Chondrocyte (in vitro differentiated cells): ENCODE results near the gene TJP2. TPM values are rescaled to one million over a fixed set of nuclear protein-coding genes. Genes with fewer than 3 reads are reported as not detected.
A peak's percentile ranks its signal among the peaks of the same experiment; 100 is the strongest.

ENCODE experiments used
- DNase-seq: peaks from one replicate; pipeline ENCODE4 v3.0.0; 2021; ENCODE audit warnings: mixed read lengths, low spot score
- H3K27ac Mint-ChIP-seq: one replicate; pipeline ENCODE4 v1.8.0; 2021; ENCODE audit warnings: mild to moderate bottlenecking, moderate library complexity, mixed read lengths; ENCODE audit not compliant: unreplicated experiment
- H3K27me3 Mint-ChIP-seq: 2 replicates; pipeline ENCODE4 v1.8.0; 2021; ENCODE audit warnings: low read depth, mixed read lengths
- H3K36me3 Mint-ChIP-seq: 2 replicates; pipeline ENCODE4 v1.8.0; 2021; ENCODE audit warnings: low read depth, mixed read lengths
- H3K4me1 Mint-ChIP-seq: 2 replicates; pipeline ENCODE4 v1.8.0; 2021; ENCODE audit warnings: low read depth, mild to moderate bottlenecking, mixed read lengths
- H3K4me3 Mint-ChIP-seq: one replicate; pipeline ENCODE4 v1.8.0; 2021; ENCODE audit warnings: mild to moderate bottlenecking, moderate library complexity, mixed read lengths; ENCODE audit not compliant: unreplicated experiment
- H3K9me3 Mint-ChIP-seq: 2 replicates; pipeline ENCODE4 v1.8.0; 2021; ENCODE audit warnings: low read depth, mixed read lengths
- total RNA-seq: library from RNA; stranded (reverse); gene quantifications from 3 replicates; pipeline ENCODE4 v1.2.1, GENCODE V29; 2021
- TF ChIP-seq, protein P1 (sequence below): fragments of 200-600 bp; sonication (generic); IDR thresholded peaks from 2 replicates; pipeline ENCODE4 v1.5.0; 2021; ENCODE audit warnings: antibody characterized with exemption, mild to moderate bottlenecking, moderate library complexity

The TJP2 gene
- total RNA-seq, 1 donor from 2014 or later = 50.6 TPM

DNA sequence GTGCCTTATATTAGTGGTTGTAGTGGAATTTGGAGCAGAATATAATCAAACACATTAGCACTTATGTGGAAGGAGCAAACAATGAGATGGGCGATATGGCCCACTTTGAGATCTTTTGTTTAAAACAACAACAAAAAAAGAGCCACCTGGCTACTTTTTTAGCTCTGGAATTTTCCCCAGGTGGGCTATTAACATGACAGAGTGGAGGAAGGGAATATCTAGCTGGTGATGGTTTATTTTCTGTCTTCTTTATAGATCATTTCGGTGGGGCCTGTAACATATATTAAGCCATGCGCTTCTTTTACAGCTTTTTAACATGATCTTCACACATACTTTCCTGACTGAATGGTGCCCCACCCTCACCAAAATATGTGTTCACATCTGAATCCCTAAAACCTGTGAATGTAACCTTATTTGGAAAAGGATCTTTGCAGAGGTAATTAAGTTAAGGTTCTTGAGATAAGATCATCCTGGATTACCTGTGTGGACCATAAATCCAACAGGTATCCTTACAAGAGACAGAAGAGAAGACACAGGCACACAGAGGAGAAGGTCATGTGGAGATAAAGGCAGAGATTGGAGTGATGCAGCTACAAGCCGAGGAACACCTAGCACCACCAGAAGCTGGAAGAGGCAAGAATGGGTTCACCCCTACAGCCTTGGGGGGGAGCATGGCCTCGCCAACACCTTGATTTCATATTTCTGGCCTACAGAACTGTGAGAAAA lies 134.3 kb downstream of the TJP2 start:
- Mint-ChIP-seq H3K4me3 (no peak overlapping the region), H3K27ac (peak overlapping the region; percentile 86)

DNA sequence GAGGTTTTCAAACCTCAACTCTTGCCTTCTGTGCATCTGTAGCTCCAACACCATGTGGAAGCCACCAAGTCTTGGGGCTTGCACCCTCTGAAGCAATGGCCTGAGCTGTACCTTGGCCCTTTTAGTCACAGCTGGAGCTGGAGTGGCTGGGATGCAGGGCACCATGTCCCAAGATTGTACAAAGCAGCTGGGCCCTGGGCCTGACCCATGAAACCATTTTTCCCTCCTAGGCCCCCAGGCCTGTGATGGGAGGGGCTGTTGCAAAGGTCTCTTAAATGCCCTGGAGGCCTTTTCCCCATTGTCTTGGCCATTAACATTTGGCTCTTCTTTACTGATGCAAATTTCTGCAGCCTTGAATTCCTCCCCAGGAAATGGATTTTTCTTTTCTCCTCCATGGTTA lies 139.1 kb downstream of the TJP2 start:
- Mint-ChIP-seq H3K27ac (no peak overlapping the region), H3K9me3 (peaks cover 10% of the 10 kb centered on the region), H3K36me3 (peaks cover 7% of the 10 kb centered on the region), H3K4me1 (peaks cover 14% of the 10 kb centered on the region), H3K4me3 (no peak overlapping the region), H3K27me3 (peaks cover 10% of the 10 kb centered on the region)
- TF ChIP-seq, protein P1, sequence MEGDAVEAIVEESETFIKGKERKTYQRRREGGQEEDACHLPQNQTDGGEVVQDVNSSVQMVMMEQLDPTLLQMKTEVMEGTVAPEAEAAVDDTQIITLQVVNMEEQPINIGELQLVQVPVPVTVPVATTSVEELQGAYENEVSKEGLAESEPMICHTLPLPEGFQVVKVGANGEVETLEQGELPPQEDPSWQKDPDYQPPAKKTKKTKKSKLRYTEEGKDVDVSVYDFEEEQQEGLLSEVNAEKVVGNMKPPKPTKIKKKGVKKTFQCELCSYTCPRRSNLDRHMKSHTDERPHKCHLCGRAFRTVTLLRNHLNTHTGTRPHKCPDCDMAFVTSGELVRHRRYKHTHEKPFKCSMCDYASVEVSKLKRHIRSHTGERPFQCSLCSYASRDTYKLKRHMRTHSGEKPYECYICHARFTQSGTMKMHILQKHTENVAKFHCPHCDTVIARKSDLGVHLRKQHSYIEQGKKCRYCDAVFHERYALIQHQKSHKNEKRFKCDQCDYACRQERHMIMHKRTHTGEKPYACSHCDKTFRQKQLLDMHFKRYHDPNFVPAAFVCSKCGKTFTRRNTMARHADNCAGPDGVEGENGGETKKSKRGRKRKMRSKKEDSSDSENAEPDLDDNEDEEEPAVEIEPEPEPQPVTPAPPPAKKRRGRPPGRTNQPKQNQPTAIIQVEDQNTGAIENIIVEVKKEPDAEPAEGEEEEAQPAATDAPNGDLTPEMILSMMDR = no peak
- DNase-seq = no peak

More for the DNA sequence above, 134.3 kb downstream of the TJP2 start:
- TF ChIP-seq, protein P1 = no peak
- Mint-ChIP-seq H3K4me1 (peaks cover 27% of the 10 kb centered on the region), H3K27me3 (peaks cover 9% of the 10 kb centered on the region), H3K9me3 (peaks cover under 1% of the 10 kb centered on the region), H3K36me3 (peaks cover 4% of the 10 kb centered on the region)
- DNase-seq = no peak

DNA sequence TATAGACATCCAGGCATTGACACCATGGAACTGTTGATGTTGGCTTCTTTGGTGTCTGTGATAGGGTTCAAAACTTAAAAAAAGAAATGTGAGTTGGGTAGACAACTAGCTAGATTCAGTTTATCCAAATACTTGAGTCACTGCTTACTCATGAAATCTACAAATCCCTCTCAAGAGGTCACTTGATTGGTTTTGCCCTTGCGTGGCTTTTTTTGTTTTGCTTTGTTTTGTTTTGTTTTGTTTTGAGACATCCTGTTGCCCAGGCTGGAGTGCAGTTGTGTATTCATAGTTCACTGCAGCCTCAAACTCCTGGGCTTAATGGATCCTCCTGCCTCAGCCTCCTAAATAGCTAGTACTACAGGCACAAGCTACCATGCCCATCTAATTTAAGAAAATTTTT lies 140.5 kb downstream of the TJP2 start:
- peaks cover 7% of the 10 kb centered on the region for H3K36me3 Mint-ChIP-seq
- H3K27ac Mint-ChIP-seq = no peak overlapping the region
- H3K27me3 Mint-ChIP-seq = peaks cover 12% of the 10 kb centered on the region
- H3K4me1 Mint-ChIP-seq = peaks cover under 1% of the 10 kb centered on the region
- DNase-seq = no peak
- TF ChIP-seq, protein P1 = no peak
- peaks cover 10% of the 10 kb centered on the region for H3K9me3 Mint-ChIP-seq
- H3K4me3 Mint-ChIP-seq = no peak overlapping the region

DNA sequence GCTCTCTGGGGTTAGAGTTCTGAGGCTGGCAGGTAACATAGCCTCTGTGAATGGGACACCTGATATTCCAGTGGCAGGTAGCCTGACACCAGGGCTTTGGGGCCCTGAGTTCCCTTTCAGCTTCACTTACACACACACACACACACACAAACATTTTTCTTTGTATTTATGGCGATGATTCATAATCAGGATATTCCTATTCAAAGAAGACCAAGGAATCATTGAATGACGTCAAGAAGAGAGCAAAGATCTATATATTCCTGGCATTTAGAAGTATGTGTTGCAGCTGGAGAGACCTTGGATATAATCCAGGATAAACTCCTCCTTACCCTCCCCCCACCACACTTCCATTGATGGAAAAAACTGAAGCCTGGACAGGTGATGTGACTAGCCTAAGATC lies 143.0 kb downstream of the TJP2 start:
- Mint-ChIP-seq H3K36me3 (peaks cover 6% of the 10 kb centered on the region), H3K27ac (no peak overlapping the region), H3K27me3 (peaks cover 15% of the 10 kb centered on the region), H3K9me3 (peaks cover 10% of the 10 kb centered on the region), H3K4me1 (no peaks in the 10 kb centered on the region), H3K4me3 (no peak overlapping the region)
- TF ChIP-seq, protein P1 = no peak
- no peak for DNase-seq

DNA sequence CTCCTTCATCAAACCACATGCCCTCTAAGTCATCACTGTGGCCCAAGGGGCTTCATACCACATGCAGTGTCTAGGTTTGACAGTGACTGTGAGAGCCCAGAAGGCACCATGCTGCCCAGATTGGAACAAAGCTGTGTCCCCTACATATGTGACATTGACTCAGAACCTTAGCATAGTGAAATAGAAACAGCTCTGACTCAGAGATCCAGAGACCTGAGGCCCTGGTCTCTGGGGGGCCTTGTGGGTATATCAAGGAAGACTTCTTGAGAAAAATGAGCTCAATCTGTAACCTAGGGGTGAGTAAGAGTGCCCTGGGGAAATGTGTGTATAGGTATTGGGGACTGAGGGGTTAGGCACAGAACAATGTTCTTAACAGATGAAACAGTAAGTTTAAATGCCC lies 143.8 kb downstream of the TJP2 start:
- H3K4me1 Mint-ChIP-seq = peaks cover 4% of the 10 kb centered on the region
- H3K4me3 Mint-ChIP-seq = no peak overlapping the region

More for the DNA sequence above, 143.8 kb downstream of the TJP2 start:
- Mint-ChIP-seq H3K9me3 (peaks cover 10% of the 10 kb centered on the region), H3K36me3 (peaks cover 3% of the 10 kb centered on the region), H3K27ac (no peak overlapping the region), H3K27me3 (peaks cover 12% of the 10 kb centered on the region)
- TF ChIP-seq, protein P1 = no peak
- no peak for DNase-seq
